IPS-15b (cell line): ENCODE measurements around the gene PIEZO2.

Experiments
- H3K27me3 ChIP-seq: one replicate; pipeline ENCODE4 v1.6.1; 2013; ENCODE audit warnings: low read length; ENCODE audit not compliant: control insufficient read depth, insufficient read depth
- H3K36me3 ChIP-seq: one replicate; pipeline ENCODE4 v1.6.1; 2013; ENCODE audit warnings: low read length; ENCODE audit not compliant: control insufficient read depth, insufficient read depth
- H3K4me1 ChIP-seq: one replicate; pipeline ENCODE4 v1.6.1; 2013; ENCODE audit warnings: mild to moderate bottlenecking, low read length; ENCODE audit not compliant: control insufficient read depth, insufficient read depth
- H3K4me3 ChIP-seq: one replicate; pipeline ENCODE4 v1.5.1; 2013; ENCODE audit warnings: low read depth, low read length
- H3K9ac ChIP-seq: one replicate; pipeline ENCODE4 v1.6.1; 2013; ENCODE audit warnings: low read depth, mild to moderate bottlenecking, low read length
- H3K9me3 ChIP-seq: one replicate; pipeline ENCODE4 v1.6.1; 2013; ENCODE audit warnings: mild to moderate bottlenecking, low read length; ENCODE audit not compliant: control insufficient read depth, insufficient read depth

Gene PIEZO2

DNA sequence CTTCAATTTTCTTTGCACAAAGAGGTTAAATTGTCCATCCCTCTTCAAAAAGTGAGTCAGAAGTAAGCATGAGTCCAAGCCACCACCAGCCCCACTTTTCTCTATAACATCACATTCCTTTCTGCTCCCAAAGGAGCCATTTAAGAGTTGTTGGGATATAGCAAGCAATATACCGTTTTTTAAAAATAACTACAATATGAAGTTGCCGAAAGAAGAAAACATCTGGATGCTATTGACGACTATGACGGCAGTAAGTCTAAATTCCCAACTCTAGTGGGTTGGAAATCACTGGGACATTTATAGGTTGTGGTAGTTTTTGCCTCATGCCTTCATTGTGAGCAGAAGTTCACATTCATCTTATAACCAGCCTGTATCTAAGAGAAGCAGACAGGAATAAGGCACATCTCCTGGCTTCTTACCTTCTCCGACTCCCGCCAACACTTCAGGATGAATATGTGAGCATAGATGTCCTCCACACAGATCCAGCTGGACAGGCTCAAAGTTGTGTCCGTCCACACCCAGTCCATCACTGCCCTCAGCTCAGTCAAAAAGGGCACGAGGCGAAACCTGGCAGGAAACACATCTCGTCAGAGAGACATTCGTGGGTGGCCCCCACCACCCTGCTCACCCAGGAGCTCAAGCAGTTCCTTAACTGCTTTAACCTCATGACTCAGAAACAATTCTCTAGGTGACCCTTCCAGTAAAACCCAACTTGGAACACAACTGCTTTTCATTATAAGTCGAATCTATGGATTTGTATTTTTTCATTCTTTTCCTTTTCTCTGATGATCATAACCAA lies 459.9 kb downstream of the PIEZO2 start:
- H3K4me3 ChIP-seq = no peak overlapping the region
- no peaks in the 10 kb centered on the region for H3K27me3 ChIP-seq

GRCh38 chr18:10688766-10689165 lies 460.6 kb downstream of the PIEZO2 start:
- Histone ChIP-seq H3K9ac (no peak overlapping the region), H3K9me3 (no peaks in the 10 kb centered on the region), H3K27me3 (no peaks in the 10 kb centered on the region), H3K4me3 (no peak overlapping the region), H3K36me3 (no peaks in the 10 kb centered on the region), H3K4me1 (no peaks in the 10 kb centered on the region)

More for the DNA sequence above, 459.9 kb downstream of the PIEZO2 start:
- Histone ChIP-seq H3K9me3 (no peaks in the 10 kb centered on the region), H3K36me3 (no peaks in the 10 kb centered on the region), H3K9ac (no peak overlapping the region), H3K4me1 (no peaks in the 10 kb centered on the region)

DNA sequence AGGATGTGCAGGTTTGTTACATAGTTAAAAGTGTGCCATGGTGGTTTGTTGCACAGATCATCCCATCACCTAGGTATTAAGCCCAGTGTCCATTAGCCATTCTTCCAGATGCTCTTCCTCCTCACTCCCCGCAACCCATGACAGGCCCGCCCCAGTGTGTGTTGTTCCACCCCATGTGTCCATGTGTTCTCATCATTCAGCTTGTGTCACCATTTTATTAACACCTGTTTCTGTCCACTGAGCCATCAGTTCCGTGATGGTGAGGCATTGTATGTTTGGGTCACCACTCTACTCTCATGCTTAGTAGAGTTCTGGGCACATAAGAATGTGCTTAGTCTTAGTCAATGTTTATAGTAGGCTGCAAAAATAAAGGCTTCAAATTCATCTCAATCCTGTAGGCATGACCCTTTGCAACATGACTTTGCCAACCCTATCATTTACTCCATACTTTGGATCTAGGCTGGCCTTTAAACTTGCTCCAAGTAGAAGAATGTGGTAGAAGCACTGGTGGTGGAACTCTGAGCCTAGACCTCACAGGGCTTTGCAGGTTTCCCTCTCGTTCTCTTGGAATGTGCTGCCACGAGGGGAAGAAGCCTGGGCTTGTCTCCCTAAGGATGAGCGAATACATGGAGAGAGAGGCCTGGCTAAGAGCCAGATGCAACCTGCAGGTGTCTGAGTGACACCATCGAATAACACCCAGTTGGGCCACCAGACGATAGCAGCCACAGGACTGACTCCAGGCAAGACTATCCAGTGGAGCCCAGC lies 462.0 kb downstream of the PIEZO2 start:
- H3K4me1 ChIP-seq = no peaks in the 10 kb centered on the region
- H3K9ac ChIP-seq = no peak overlapping the region
- H3K36me3 ChIP-seq = no peaks in the 10 kb centered on the region
- no peaks in the 10 kb centered on the region for H3K27me3 ChIP-seq
- no peaks in the 10 kb centered on the region for H3K9me3 ChIP-seq
- H3K4me3 ChIP-seq = no peak overlapping the region

DNA sequence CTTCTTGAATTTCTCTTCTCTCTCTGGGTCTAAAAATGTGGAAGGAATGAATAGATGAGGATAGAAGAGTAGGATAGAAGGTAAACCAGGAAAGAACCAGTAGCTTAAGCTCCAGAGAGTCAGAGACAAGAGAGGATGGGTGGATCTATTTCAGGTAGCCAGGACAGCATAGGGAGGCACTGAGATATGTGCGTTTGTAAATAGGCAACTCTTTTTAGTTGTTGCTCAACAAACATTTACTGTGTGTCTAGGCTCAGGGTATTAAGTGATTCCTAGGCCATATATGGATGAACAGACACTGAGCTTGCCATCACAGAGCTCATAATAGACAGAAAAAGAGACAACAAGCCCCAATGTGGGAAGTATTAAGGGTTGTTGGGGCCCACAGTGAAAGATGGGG lies 463.1 kb downstream of the PIEZO2 start:
- H3K27me3 ChIP-seq = no peaks in the 10 kb centered on the region
- H3K9ac ChIP-seq = no peak overlapping the region
- H3K36me3 ChIP-seq = no peaks in the 10 kb centered on the region
- H3K4me1 ChIP-seq = no peaks in the 10 kb centered on the region
- H3K9me3 ChIP-seq = no peaks in the 10 kb centered on the region
- H3K4me3 ChIP-seq = no peak overlapping the region

DNA sequence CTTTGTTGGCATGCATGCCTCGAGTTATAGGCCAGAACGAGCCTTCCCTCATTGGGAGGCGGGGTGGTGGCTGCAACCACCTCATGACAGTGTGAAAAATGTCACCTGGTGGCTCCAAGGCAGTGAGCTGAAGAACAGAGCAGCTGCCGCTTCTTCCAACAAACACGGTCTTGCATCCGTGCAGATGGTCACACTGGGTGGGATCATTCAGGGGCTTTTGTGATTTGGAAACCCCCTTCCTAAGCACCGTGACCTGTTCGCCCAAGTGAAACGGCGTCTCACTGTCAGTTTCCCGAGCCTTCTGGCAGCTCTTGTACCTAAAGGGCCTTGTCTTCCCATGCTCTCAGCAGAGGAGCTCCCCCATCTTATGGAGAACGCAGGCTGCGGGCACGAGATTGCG lies 463.9 kb downstream of the PIEZO2 start:
- no peaks in the 10 kb centered on the region for H3K27me3 ChIP-seq
- no peak overlapping the region for H3K9ac ChIP-seq
- H3K4me1 ChIP-seq = no peaks in the 10 kb centered on the region
- no peaks in the 10 kb centered on the region for H3K36me3 ChIP-seq
- no peaks in the 10 kb centered on the region for H3K9me3 ChIP-seq
- H3K4me3 ChIP-seq = no peak overlapping the region

DNA sequence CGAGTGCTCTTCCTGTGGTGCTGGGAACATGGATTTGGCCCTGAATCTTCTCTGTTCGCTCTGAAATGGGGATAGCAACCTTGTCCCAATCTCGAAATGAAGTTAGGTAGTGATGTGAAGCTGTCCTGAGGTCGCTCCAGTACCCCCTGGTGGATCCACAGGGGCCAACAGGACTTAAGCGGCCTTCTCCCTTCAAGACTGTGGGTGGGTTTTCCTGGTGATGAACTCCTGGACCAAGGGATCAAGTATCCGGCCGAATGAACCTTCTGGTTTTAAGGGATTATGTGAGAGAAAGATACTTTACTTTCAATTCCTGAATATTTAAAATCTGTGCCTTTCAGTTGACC lies 467.0 kb downstream of the PIEZO2 start:
- H3K4me1 ChIP-seq = no peaks in the 10 kb centered on the region
- H3K36me3 ChIP-seq = no peaks in the 10 kb centered on the region
- no peak overlapping the region for H3K9ac ChIP-seq
- H3K4me3 ChIP-seq = no peak overlapping the region
- H3K27me3 ChIP-seq = no peaks in the 10 kb centered on the region
- no peaks in the 10 kb centered on the region for H3K9me3 ChIP-seq

DNA sequence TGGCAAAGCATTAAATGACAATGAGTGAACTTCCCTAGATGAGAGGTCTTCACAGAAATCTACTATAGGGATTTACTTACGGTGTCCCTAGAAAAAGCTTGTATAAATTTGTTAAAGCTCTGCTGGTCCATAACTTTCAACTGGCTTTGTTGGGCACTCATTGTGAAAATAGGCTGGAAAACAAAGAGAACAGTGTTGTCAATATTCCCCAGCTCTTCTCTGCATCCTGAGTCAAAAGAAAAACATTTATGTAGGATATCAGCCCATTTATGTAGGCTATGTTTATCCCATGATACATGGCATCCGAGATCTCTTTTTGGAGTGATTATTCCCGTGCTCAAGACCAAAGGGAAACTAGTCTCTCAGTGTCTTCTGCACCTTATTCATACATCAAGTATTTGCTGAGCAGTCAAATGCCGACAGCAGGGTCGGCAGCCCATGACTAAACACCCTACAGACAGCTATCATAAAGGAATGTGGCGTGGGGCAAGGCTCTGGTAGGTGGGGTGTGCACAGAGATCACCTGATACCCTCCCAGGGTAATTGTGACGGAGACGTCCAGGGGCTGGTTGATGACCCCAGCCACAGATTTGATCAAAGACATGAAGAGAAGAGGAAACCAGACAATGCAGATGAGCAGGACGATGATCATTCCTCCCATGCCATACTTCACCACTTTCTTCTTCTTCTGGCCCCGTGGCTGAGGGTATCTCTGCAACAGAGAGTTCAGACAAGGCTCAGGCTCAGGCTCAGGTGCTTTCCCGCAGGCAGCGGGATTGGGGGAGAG lies 467.6 kb downstream of the PIEZO2 start:
- H3K9ac ChIP-seq = no peak overlapping the region
- no peaks in the 10 kb centered on the region for H3K4me1 ChIP-seq
- no peaks in the 10 kb centered on the region for H3K36me3 ChIP-seq
- no peaks in the 10 kb centered on the region for H3K27me3 ChIP-seq
- H3K9me3 ChIP-seq = no peaks in the 10 kb centered on the region
- H3K4me3 ChIP-seq = no peak overlapping the region

- Histone ChIP-seq H3K36me3 (no peaks in the 10 kb centered on the region), H3K9me3 (no peaks in the 10 kb centered on the region), H3K4me3 (no peak overlapping the region), H3K9ac (no peak overlapping the region), H3K27me3 (no peaks in the 10 kb centered on the region), H3K4me1 (no peaks in the 10 kb centered on the region)
Observed at GRCh38 chr18:10680271-10680596, 469.1 kb downstream of the PIEZO2 start.

DNA sequence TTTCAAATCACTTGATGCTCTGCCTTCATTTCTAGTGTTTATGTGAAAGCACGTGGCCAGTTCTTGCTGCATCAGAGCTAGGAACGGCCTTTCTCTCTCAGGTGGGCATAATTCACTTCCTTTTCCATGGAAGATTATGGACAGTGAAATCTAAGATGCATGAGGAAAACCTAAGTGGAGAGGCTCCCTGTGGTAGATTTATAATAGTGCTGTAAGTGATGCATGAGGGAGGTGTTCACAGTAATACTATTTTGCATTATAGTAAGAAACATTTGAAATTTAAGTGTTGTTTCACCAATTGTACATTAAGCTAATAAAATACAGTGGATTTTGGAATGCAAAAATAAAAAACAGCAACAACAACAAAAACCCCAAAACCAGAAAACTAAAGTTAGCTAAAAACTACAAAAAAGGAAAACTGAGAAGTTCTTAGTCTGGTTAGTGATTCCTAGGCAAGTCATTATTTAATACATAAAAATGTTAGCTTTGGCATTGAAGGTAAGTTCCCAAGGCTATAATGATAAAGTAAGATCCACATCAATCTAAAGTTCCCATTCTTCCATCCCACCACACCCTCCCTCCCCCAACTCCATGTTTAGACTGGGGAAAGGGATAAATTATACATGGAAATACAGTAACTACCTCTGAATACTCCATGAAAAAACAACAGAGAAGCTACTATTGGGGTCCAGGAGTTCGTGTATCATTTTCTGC lies 469.7 kb downstream of the PIEZO2 start:
- H3K9me3 ChIP-seq = no peaks in the 10 kb centered on the region
- no peak overlapping the region for H3K9ac ChIP-seq
- no peaks in the 10 kb centered on the region for H3K4me1 ChIP-seq
- no peaks in the 10 kb centered on the region for H3K36me3 ChIP-seq
- H3K4me3 ChIP-seq = no peak overlapping the region
- H3K27me3 ChIP-seq = no peaks in the 10 kb centered on the region

GRCh38 chr18:10671441-10671840 lies 477.9 kb downstream of the PIEZO2 start:
- Histone ChIP-seq H3K4me1 (no peaks in the 10 kb centered on the region), H3K4me3 (no peak overlapping the region), H3K9me3 (no peaks in the 10 kb centered on the region), H3K27me3 (no peaks in the 10 kb centered on the region), H3K36me3 (no peaks in the 10 kb centered on the region), H3K9ac (no peak overlapping the region)

DNA sequence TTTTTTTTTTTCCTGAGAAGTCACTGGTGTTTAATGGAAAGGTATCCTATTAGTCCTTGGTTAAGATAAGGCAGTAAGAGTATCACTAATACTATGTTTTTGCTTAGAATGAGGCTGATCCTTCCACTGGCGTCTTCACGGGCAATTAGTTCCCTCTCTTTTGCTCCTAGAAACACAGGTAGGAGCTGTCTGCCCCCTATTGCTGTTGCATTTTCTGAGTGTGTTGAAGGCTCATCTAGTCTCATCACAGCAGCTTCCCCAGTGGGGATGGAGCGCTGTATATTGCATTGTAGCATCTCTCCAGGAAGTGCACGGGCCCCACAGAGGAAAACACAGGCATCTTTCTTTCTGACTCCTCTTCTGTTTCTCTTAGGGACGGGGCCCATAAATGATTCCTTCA lies 478.5 kb downstream of the PIEZO2 start:
- Histone ChIP-seq H3K4me1 (no peaks in the 10 kb centered on the region), H3K4me3 (no peak overlapping the region), H3K9me3 (no peaks in the 10 kb centered on the region), H3K36me3 (no peaks in the 10 kb centered on the region), H3K27me3 (no peaks in the 10 kb centered on the region), H3K9ac (no peak overlapping the region)
